HepG2 (cell line): Measurements from ENCODE around the gene RHO.

Experiments used
- CTCF ChIP-seq: sonication (generic); formaldehyde crosslinking; IDR thresholded peaks from 2 replicates; pipeline ENCODE4 v1.5.0; 2020; ENCODE audit warnings: mild to moderate bottlenecking, missing genetic modification reagents, moderate library complexity
- FLYWCH1 ChIP-seq: sonication (generic); formaldehyde crosslinking; IDR thresholded peaks from 2 replicates; pipeline ENCODE4 v1.8.1; 2023; ENCODE audit warnings: mild to moderate bottlenecking, missing genetic modification reagents
- MEIS2 ChIP-seq: sonication (generic); formaldehyde crosslinking; IDR thresholded peaks from 2 replicates; pipeline ENCODE4 v1.9.0; 2021; ENCODE audit warnings: mild to moderate bottlenecking, missing genetic modification reagents
- NR3C1 ChIP-seq: sonication (generic); formaldehyde crosslinking; IDR thresholded peaks from 2 replicates; pipeline ENCODE4 v1.4.0; 2020; ENCODE audit warnings: missing genetic modification reagents
- ZNF253 ChIP-seq: sonication (generic); formaldehyde crosslinking; IDR thresholded peaks from 2 replicates; pipeline ENCODE4 v1.8.0; 2022; ENCODE audit warnings: mild to moderate bottlenecking, missing genetic modification reagents, borderline replicate concordance

GRCh38 chr3:129560269-129560787 is 31.9 kb downstream of the RHO start:
- TF ChIP-seq FLYWCH1 (CRISPR knock-in tag): no peak
- no peak for TF ChIP-seq MEIS2 (CRISPR knock-in tag)
- TF ChIP-seq NR3C1 (CRISPR knock-in tag): no peak
- no peak for TF ChIP-seq CTCF (CRISPR knock-in tag)
- TF ChIP-seq ZNF253 (CRISPR knock-in tag): no peak
